ENCODE measurements around the gene FGF6. TPM values are rescaled to one million over a fixed set of nuclear protein-coding genes. Genes with fewer than 3 reads are reported as not detected.

The FGF6 gene
- total and polyA plus RNA-seq, 9 of the 15 experiments (the other 6 are each of a cell fraction or from before 2014, with no cell fraction given): 0.14 TPM; not detected in 8

DNA sequence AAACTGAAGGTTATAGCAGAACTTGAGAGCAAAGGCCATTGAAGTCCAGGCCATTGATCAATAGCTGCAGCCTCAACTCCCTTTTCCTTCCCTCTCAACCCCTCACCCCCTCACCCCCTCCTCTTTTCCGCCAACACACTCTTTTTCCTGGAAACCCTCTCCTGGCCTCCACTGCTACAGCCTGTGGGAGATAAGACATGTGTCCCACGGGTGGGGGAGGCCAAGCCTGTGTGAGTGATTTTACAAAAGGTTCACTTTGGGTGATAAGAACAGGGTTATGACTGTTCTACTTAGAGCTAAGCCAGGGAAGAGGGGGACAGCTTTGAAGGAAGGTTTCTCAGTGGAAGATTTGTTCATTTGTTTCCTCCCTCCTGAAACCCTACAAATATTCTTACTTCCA is 57.0 kb downstream of the FGF6 start (continued):
- TF ChIP-seq, protein P1, sequence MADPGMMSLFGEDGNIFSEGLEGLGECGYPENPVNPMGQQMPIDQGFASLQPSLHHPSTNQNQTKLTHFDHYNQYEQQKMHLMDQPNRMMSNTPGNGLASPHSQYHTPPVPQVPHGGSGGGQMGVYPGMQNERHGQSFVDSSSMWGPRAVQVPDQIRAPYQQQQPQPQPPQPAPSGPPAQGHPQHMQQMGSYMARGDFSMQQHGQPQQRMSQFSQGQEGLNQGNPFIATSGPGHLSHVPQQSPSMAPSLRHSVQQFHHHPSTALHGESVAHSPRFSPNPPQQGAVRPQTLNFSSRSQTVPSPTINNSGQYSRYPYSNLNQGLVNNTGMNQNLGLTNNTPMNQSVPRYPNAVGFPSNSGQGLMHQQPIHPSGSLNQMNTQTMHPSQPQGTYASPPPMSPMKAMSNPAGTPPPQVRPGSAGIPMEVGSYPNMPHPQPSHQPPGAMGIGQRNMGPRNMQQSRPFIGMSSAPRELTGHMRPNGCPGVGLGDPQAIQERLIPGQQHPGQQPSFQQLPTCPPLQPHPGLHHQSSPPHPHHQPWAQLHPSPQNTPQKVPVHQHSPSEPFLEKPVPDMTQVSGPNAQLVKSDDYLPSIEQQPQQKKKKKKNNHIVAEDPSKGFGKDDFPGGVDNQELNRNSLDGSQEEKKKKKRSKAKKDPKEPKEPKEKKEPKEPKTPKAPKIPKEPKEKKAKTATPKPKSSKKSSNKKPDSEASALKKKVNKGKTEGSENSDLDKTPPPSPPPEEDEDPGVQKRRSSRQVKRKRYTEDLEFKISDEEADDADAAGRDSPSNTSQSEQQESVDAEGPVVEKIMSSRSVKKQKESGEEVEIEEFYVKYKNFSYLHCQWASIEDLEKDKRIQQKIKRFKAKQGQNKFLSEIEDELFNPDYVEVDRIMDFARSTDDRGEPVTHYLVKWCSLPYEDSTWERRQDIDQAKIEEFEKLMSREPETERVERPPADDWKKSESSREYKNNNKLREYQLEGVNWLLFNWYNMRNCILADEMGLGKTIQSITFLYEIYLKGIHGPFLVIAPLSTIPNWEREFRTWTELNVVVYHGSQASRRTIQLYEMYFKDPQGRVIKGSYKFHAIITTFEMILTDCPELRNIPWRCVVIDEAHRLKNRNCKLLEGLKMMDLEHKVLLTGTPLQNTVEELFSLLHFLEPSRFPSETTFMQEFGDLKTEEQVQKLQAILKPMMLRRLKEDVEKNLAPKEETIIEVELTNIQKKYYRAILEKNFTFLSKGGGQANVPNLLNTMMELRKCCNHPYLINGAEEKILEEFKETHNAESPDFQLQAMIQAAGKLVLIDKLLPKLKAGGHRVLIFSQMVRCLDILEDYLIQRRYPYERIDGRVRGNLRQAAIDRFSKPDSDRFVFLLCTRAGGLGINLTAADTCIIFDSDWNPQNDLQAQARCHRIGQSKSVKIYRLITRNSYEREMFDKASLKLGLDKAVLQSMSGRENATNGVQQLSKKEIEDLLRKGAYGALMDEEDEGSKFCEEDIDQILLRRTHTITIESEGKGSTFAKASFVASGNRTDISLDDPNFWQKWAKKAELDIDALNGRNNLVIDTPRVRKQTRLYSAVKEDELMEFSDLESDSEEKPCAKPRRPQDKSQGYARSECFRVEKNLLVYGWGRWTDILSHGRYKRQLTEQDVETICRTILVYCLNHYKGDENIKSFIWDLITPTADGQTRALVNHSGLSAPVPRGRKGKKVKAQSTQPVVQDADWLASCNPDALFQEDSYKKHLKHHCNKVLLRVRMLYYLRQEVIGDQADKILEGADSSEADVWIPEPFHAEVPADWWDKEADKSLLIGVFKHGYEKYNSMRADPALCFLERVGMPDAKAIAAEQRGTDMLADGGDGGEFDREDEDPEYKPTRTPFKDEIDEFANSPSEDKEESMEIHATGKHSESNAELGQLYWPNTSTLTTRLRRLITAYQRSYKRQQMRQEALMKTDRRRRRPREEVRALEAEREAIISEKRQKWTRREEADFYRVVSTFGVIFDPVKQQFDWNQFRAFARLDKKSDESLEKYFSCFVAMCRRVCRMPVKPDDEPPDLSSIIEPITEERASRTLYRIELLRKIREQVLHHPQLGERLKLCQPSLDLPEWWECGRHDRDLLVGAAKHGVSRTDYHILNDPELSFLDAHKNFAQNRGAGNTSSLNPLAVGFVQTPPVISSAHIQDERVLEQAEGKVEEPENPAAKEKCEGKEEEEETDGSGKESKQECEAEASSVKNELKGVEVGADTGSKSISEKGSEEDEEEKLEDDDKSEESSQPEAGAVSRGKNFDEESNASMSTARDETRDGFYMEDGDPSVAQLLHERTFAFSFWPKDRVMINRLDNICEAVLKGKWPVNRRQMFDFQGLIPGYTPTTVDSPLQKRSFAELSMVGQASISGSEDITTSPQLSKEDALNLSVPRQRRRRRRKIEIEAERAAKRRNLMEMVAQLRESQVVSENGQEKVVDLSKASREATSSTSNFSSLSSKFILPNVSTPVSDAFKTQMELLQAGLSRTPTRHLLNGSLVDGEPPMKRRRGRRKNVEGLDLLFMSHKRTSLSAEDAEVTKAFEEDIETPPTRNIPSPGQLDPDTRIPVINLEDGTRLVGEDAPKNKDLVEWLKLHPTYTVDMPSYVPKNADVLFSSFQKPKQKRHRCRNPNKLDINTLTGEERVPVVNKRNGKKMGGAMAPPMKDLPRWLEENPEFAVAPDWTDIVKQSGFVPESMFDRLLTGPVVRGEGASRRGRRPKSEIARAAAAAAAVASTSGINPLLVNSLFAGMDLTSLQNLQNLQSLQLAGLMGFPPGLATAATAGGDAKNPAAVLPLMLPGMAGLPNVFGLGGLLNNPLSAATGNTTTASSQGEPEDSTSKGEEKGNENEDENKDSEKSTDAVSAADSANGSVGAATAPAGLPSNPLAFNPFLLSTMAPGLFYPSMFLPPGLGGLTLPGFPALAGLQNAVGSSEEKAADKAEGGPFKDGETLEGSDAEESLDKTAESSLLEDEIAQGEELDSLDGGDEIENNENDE (IDR thresholded peaks at IDR 0.05; ENCODE audit: low read depth, low read length): no peak
- TF ChIP-seq ZNF707 (CRISPR knock-in tag; conservative IDR thresholded peaks at IDR 0.05): no peak
- TF ChIP-seq BRF2 (IDR thresholded peaks at IDR 0.05; ENCODE audit: borderline replicate concordance, insufficient read depth, insufficient read length): no peak
- TF ChIP-seq TBP (optimal IDR thresholded peaks at IDR 0.05; ENCODE audit: low read depth, low read length): no peak
- TF ChIP-seq, protein P2, sequence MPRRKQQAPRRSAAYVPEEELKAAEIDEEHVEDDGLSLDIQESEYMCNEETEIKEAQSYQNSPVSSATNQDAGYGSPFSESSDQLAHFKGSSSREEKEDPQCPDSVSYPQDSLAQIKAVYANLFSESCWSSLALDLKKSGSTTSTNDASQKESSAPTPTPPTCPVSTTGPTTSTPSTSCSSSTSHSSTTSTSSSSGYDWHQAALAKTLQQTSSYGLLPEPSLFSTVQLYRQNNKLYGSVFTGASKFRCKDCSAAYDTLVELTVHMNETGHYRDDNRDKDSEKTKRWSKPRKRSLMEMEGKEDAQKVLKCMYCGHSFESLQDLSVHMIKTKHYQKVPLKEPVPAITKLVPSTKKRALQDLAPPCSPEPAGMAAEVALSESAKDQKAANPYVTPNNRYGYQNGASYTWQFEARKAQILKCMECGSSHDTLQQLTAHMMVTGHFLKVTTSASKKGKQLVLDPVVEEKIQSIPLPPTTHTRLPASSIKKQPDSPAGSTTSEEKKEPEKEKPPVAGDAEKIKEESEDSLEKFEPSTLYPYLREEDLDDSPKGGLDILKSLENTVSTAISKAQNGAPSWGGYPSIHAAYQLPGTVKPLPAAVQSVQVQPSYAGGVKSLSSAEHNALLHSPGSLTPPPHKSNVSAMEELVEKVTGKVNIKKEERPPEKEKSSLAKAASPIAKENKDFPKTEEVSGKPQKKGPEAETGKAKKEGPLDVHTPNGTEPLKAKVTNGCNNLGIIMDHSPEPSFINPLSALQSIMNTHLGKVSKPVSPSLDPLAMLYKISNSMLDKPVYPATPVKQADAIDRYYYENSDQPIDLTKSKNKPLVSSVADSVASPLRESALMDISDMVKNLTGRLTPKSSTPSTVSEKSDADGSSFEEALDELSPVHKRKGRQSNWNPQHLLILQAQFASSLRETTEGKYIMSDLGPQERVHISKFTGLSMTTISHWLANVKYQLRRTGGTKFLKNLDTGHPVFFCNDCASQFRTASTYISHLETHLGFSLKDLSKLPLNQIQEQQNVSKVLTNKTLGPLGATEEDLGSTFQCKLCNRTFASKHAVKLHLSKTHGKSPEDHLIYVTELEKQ (CRISPR knock-in tag; IDR thresholded peaks at IDR 0.05): no peak
- peak; percentile 83 for TF ChIP-seq EP300 (IDR thresholded peaks at IDR 0.05; ENCODE audit: low read length)
- no peak for TF ChIP-seq TCFL5 (CRISPR knock-in tag; conservative IDR thresholded peaks at IDR 0.05)
- TF ChIP-seq MTF1 (CRISPR knock-in tag; IDR thresholded peaks at IDR 0.05; ENCODE audit: borderline replicate concordance): no peak
- no peak for TF ChIP-seq LARP7 (IDR thresholded peaks at IDR 0.05)
- no peak for TF ChIP-seq ZFX (CRISPR knock-in tag; IDR thresholded peaks at IDR 0.05)
- TF ChIP-seq HMGXB4 (CRISPR knock-in tag; IDR thresholded peaks at IDR 0.05): no peak
